Testis (tissue), 3 donors: ENCODE measurements around the gene SMPDL3A. TPM values are rescaled to one million over a fixed set of nuclear protein-coding genes. Genes with fewer than 3 reads are reported as not detected.
"Not testable (repeated sequence)": the region's sequence is repeated elsewhere in the genome, so short reads cannot be mapped to it uniquely, and the experiment has no call there.

ENCODE experiments used
- DNase-seq: peaks from one replicate; pipeline ENCODE4 v3.0.0-alpha.2; 2019
- H3K27ac ChIP-seq, 2 donors: fragments of 200-600 bp; sonication (generic); one replicate each; pipeline ENCODE4 v1.5.1; 2019
- H3K27me3 ChIP-seq: fragments of 200-600 bp; sonication (generic); one replicate; pipeline ENCODE4 v1.5.1; 2019
- H3K36me3 ChIP-seq: fragments of 200-600 bp; sonication (generic); one replicate; pipeline ENCODE4 v1.5.1; 2017; ENCODE audit warnings: low read depth; ENCODE audit errors: missing control alignments
- H3K4me1 ChIP-seq: fragments of 200-600 bp; sonication (generic); one replicate; pipeline ENCODE4 v1.5.1; 2019
- H3K4me3 ChIP-seq, 2 donors: fragments of 200-600 bp; sonication (generic); one replicate each; pipeline ENCODE4 v1.5.1; 2017 to 2019
- H3K9me3 ChIP-seq: fragments of 200-600 bp; sonication (generic); one replicate; pipeline ENCODE4 v1.5.1; 2017
- CTCF ChIP-seq, 3 experiments: fragments of 450-650 bp in 2 of 3; fragments of 200-600 bp in 1 of 3; sonication (generic) in 1 of 3; IDR thresholded peaks; one replicate each; pipeline ENCODE4 v1.5.1; 2016 to 2019; ENCODE audit warnings: antibody characterized with exemption in 3 of 3, mild to moderate bottlenecking in 2 of 3, moderate library complexity in 1 of 3
- POLR2A ChIP-seq: fragments of 450-650 bp; IDR thresholded peaks from one replicate; pipeline ENCODE4 v1.6.1; 2017; ENCODE audit warnings: antibody characterized with exemption, mild to moderate bottlenecking, moderate library complexity
- WGBS, 2 donors: methylation state at CpG; one replicate each; pipeline ENCODE4 v1.1.5; 2018; 5-methylcytosine and 5-hydroxymethylcytosine counted together
- intact Hi-C: fragments of 100-400 bp; cut with DNase I; formaldehyde crosslinking; loops from one replicate; pipeline ENCODE4 v1.15.1; 2023; ENCODE audit warnings: low total_unique reads
- polyA plus RNA-seq: library from polyadenylated mRNA; stranded (reverse); fragments of 350-450 nt; fragmentation: Illumina TruSeq; extraction: RNeasy Lipid Tissue Mini Kit (QIAGEN cat#74804); gene quantifications from one replicate; pipeline ENCODE4 v1.2.3, GENCODE V29; 2014; ENCODE audit warnings: low read depth, low replicate concordance; ENCODE audit not compliant: insufficient read depth
- total RNA-seq, 2 donors: library from RNA; depleted of rRNA; stranded (reverse); fragments of >200 nt; gene quantifications; one replicate each; pipeline ENCODE4 v1.2.3, GENCODE V29; 2016

SMPDL3A gene
- total and polyA plus RNA-seq, 3 donors from 2014 or later = 3.6 to 3.9 (median 3.9) TPM

GRCh38 chr6:122746688-122747087 lies 42.4 kb upstream of the SMPDL3A start:
- Histone ChIP-seq H3K4me1 (no peaks in the 10 kb centered on the region), H3K9me3 (no peaks in the 10 kb centered on the region), H3K27ac (no peak overlapping the region), H3K27me3 (no peaks in the 10 kb centered on the region), H3K4me3 (no peak overlapping the region), H3K36me3 (no peaks in the 10 kb centered on the region)
- intact Hi-C loops = no loop called here
- no peak for DNase-seq
- WGBS, 2 donors = 93% methylated on average over 9 of the region's 9 CpGs
- TF ChIP-seq CTCF (IDR thresholded peaks at IDR 0.05) (no peak), POLR2A (no peak)

- no peaks in the 10 kb centered on the region for H3K36me3 ChIP-seq
- intact Hi-C loops = no loop called here
Measured at GRCh38 chr6:122747573-122747972, 41.5 kb upstream of the SMPDL3A start.

GRCh38 chr6:122748945-122749344 lies 40.1 kb upstream of the SMPDL3A start:
- intact Hi-C loops, H3K4me1 ChIP-seq, DNase-seq, H3K36me3 ChIP-seq, H3K27ac ChIP-seq, H3K4me3 ChIP-seq, H3K9me3 ChIP-seq, H3K27me3 ChIP-seq: not testable (repeated sequence)
- 74 to 75% methylated on average over 5 of the region's 5 CpGs for WGBS, 2 donors

More at GRCh38 chr6:122747573-122747972, 41.5 kb upstream of the SMPDL3A start:
- WGBS, 2 donors = 90 to 100% methylated on average over 6 to 10 of the region's 10 CpGs
- Histone ChIP-seq H3K27ac (no peak overlapping the region), H3K27me3 (no peaks in the 10 kb centered on the region), H3K4me1 (no peaks in the 10 kb centered on the region), H3K9me3 (no peaks in the 10 kb centered on the region), H3K4me3 (no peak overlapping the region)
- TF ChIP-seq POLR2A (no peak), CTCF (IDR thresholded peaks at IDR 0.05) (no peak)
- DNase-seq = no peak

GRCh38 chr6:122749451-122750050 lies 39.5 kb upstream of the SMPDL3A start:
- Histone ChIP-seq H3K4me3 (no peak overlapping the region), H3K36me3 (no peaks in the 10 kb centered on the region), H3K4me1 (peaks cover 7% of the 10 kb centered on the region), H3K27ac (no peak overlapping the region), H3K27me3 (no peaks in the 10 kb centered on the region), H3K9me3 (no peaks in the 10 kb centered on the region)
- intact Hi-C loops = no loop called here
- DNase-seq = no peak
- no peak for TF ChIP-seq CTCF (IDR thresholded peaks at IDR 0.05)
- WGBS, 2 donors = 92 to 93% methylated on average over 4 of the region's 4 CpGs

GRCh38 chr6:122751326-122751725 lies 37.7 kb upstream of the SMPDL3A start:
- TF ChIP-seq POLR2A (no peak), CTCF (IDR thresholded peaks at IDR 0.05) (no peak)
- no peak for DNase-seq
- no peaks in the 10 kb centered on the region for H3K27me3 ChIP-seq
- H3K36me3 ChIP-seq = no peaks in the 10 kb centered on the region
- no peaks in the 10 kb centered on the region for H3K9me3 ChIP-seq
- WGBS, 2 donors = 62 to 77% methylated on average over 3 of the region's 3 CpGs
- H3K27ac ChIP-seq = no peak overlapping the region
- peaks cover 7% of the 10 kb centered on the region for H3K4me1 ChIP-seq
- H3K4me3 ChIP-seq = no peak overlapping the region
- intact Hi-C loops = no loop called here
